Measurements from ENCODE around the gene SPOCK1.

The SPOCK1 gene

GRCh38 chr5:137329586-137330296, 169.4 kb downstream of the SPOCK1 start:
- H3K27ac ChIP-seq (ENCODE audit: low read depth, low read length): no peak overlapping the region
- H3K4me1 ChIP-seq (ENCODE audit: control insufficient read depth in 5 of 5, insufficient read depth in 5 of 5, low read length in 5 of 5): no peaks in the 10 kb centered on the region
- H3K9ac ChIP-seq (ENCODE audit: low read length in 5 of 5): no peak overlapping the region
- H3K36me3 ChIP-seq (ENCODE audit: control insufficient read depth in 5 of 5, insufficient read depth in 5 of 5, low read length in 5 of 5): no peaks in the 10 kb centered on the region
- no peak overlapping the region for H3K4me3 ChIP-seq (ENCODE audit: low read depth in 1 of 5, low read length in 5 of 5)
- no peaks in the 10 kb centered on the region for H3K9me3 ChIP-seq (ENCODE audit: control insufficient read depth in 5 of 5, low read length in 5 of 5)
- no peaks in the 10 kb centered on the region for H3K27me3 ChIP-seq (ENCODE audit: control insufficient read depth in 5 of 5, insufficient read depth in 4 of 5, low read length in 5 of 5)

GRCh38 chr5:137328991-137329390, 170.1 kb downstream of the SPOCK1 start:
- H3K27me3 ChIP-seq (ENCODE audit: control insufficient read depth in 5 of 5, insufficient read depth in 4 of 5, low read length in 5 of 5): no peaks in the 10 kb centered on the region
- no peak overlapping the region for H3K27ac ChIP-seq (ENCODE audit: low read depth, low read length)
- H3K4me1 ChIP-seq (ENCODE audit: control insufficient read depth in 5 of 5, insufficient read depth in 5 of 5, low read length in 5 of 5): no peaks in the 10 kb centered on the region
- no peak overlapping the region for H3K9ac ChIP-seq (ENCODE audit: low read length in 5 of 5)
- H3K9me3 ChIP-seq (ENCODE audit: control insufficient read depth in 5 of 5, low read length in 5 of 5): no peaks in the 10 kb centered on the region
- no peak overlapping the region for H3K4me3 ChIP-seq (ENCODE audit: low read depth in 1 of 5, low read length in 5 of 5)
- no peaks in the 10 kb centered on the region for H3K36me3 ChIP-seq (ENCODE audit: control insufficient read depth in 5 of 5, insufficient read depth in 5 of 5, low read length in 5 of 5)

- no peaks in the 10 kb centered on the region for H3K4me1 ChIP-seq (ENCODE audit: control insufficient read depth in 5 of 5, insufficient read depth in 5 of 5, low read length in 5 of 5)
- no peaks in the 10 kb centered on the region for H3K36me3 ChIP-seq (ENCODE audit: control insufficient read depth in 5 of 5, insufficient read depth in 5 of 5, low read length in 5 of 5)
- H3K27me3 ChIP-seq (ENCODE audit: control insufficient read depth in 5 of 5, insufficient read depth in 4 of 5, low read length in 5 of 5): no peaks in the 10 kb centered on the region
- H3K27ac ChIP-seq (ENCODE audit: low read depth, low read length): no peak overlapping the region
- H3K9me3 ChIP-seq (ENCODE audit: control insufficient read depth in 5 of 5, low read length in 5 of 5): no peaks in the 10 kb centered on the region
- H3K9ac ChIP-seq (ENCODE audit: low read length in 5 of 5): no peak overlapping the region
- no peak overlapping the region for H3K4me3 ChIP-seq (ENCODE audit: low read depth in 1 of 5, low read length in 5 of 5)
Measured at GRCh38 chr5:137328463-137328862, 170.7 kb downstream of the SPOCK1 start.

- Histone ChIP-seq H3K4me1 (ENCODE audit: control insufficient read depth in 5 of 5, insufficient read depth in 5 of 5, low read length in 5 of 5) (no peaks in the 10 kb centered on the region), H3K27ac (ENCODE audit: low read depth, low read length) (no peak overlapping the region), H3K27me3 (ENCODE audit: control insufficient read depth in 5 of 5, insufficient read depth in 4 of 5, low read length in 5 of 5) (no peaks in the 10 kb centered on the region), H3K36me3 (ENCODE audit: control insufficient read depth in 5 of 5, insufficient read depth in 5 of 5, low read length in 5 of 5) (no peaks in the 10 kb centered on the region), H3K4me3 (ENCODE audit: low read depth in 1 of 5, low read length in 5 of 5) (no peak overlapping the region), H3K9ac (ENCODE audit: low read length in 5 of 5) (no peak overlapping the region), H3K9me3 (ENCODE audit: control insufficient read depth in 5 of 5, low read length in 5 of 5) (no peaks in the 10 kb centered on the region)
Measured at GRCh38 chr5:137325721-137326120, 173.4 kb downstream of the SPOCK1 start.

GRCh38 chr5:137320056-137321045, 178.8 kb downstream of the SPOCK1 start:
- Histone ChIP-seq H3K36me3 (ENCODE audit: control insufficient read depth in 5 of 5, insufficient read depth in 5 of 5, low read length in 5 of 5) (no peaks in the 10 kb centered on the region), H3K9ac (ENCODE audit: low read length in 5 of 5) (no peak overlapping the region), H3K27me3 (ENCODE audit: control insufficient read depth in 5 of 5, insufficient read depth in 4 of 5, low read length in 5 of 5) (peaks cover 0 to 4% (median 3%) of the 10 kb centered on the region in 5 donors), H3K27ac (ENCODE audit: low read depth, low read length) (no peak overlapping the region), H3K4me1 (ENCODE audit: control insufficient read depth in 5 of 5, insufficient read depth in 5 of 5, low read length in 5 of 5) (peaks cover 0 to 4% (median 2%) of the 10 kb centered on the region in 5 donors), H3K9me3 (ENCODE audit: control insufficient read depth in 5 of 5, low read length in 5 of 5) (no peaks in the 10 kb centered on the region), H3K4me3 (ENCODE audit: low read depth in 1 of 5, low read length in 5 of 5) (no peak overlapping the region)

- Histone ChIP-seq H3K9ac (ENCODE audit: low read length in 5 of 5) (no peak overlapping the region), H3K27ac (ENCODE audit: low read depth, low read length) (no peak overlapping the region), H3K36me3 (ENCODE audit: control insufficient read depth in 5 of 5, insufficient read depth in 5 of 5, low read length in 5 of 5) (no peaks in the 10 kb centered on the region), H3K4me1 (ENCODE audit: control insufficient read depth in 5 of 5, insufficient read depth in 5 of 5, low read length in 5 of 5) (peaks cover 0 to 5% (median 2%) of the 10 kb centered on the region in 5 donors), H3K9me3 (ENCODE audit: control insufficient read depth in 5 of 5, low read length in 5 of 5) (no peaks in the 10 kb centered on the region), H3K27me3 (ENCODE audit: control insufficient read depth in 5 of 5, insufficient read depth in 4 of 5, low read length in 5 of 5) (peaks cover 0 to 5% (median 4%) of the 10 kb centered on the region in 5 donors), H3K4me3 (ENCODE audit: low read depth in 1 of 5, low read length in 5 of 5) (no peak overlapping the region)
Measured at GRCh38 chr5:137318027-137318426, 181.1 kb downstream of the SPOCK1 start.

- H3K27me3 ChIP-seq (ENCODE audit: control insufficient read depth in 5 of 5, insufficient read depth in 4 of 5, low read length in 5 of 5): peaks cover 0 to 5% (median 4%) of the 10 kb centered on the region in 5 donors
- no peak overlapping the region for H3K4me3 ChIP-seq (ENCODE audit: low read depth in 1 of 5, low read length in 5 of 5)
- no peak overlapping the region for H3K9ac ChIP-seq (ENCODE audit: low read length in 5 of 5)
- H3K9me3 ChIP-seq (ENCODE audit: control insufficient read depth in 5 of 5, low read length in 5 of 5): no peaks in the 10 kb centered on the region
- peaks cover 0 to 5% (median 2%) of the 10 kb centered on the region in 5 donors for H3K4me1 ChIP-seq (ENCODE audit: control insufficient read depth in 5 of 5, insufficient read depth in 5 of 5, low read length in 5 of 5)
- H3K36me3 ChIP-seq (ENCODE audit: control insufficient read depth in 5 of 5, insufficient read depth in 5 of 5, low read length in 5 of 5): no peaks in the 10 kb centered on the region
- no peak overlapping the region for H3K27ac ChIP-seq (ENCODE audit: low read depth, low read length)
Measured at GRCh38 chr5:137316346-137316736, 182.8 kb downstream of the SPOCK1 start.

DNA sequence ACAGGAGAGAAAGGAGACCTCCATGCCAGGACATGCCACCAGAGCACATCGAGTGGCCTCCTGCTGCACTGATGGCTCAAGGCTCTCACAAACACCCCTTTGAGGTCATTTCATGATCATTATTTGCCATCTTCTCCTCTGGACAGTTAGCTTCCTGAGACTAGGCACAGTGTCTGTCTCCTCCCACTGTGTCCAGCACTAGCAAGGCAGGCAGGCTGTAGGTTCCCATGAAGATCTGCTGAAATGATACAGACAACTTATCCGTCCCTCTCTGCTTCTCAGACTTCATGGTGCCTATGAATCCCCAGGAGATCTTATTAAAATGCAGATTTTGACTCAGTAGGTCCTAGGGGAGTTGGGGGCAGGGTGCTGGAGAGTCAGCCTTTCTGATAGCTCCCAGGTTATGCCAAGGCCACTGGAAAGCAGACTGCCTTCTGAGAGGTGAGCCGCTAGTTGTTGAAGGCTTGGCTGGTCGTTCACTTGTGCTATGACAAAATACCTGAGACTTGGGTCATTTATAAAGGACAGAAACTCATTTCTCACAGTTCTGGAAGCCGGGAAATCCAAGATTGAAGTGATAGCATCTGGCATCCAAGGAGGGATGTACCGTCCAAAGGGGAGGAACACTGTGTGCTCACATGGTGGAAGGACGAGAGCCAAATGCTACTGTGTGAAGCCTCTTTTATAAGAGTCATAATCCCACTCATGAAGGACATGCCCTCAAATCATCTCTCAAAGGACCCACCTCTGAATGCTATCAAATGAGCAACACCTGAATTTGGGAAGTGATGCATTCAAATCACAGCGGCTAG, 183.4 kb downstream of the SPOCK1 start:
- no peak overlapping the region for H3K9ac ChIP-seq (ENCODE audit: low read length in 5 of 5)
- H3K4me3 ChIP-seq (ENCODE audit: low read depth in 1 of 5, low read length in 5 of 5): no peak overlapping the region
- peaks cover 0 to 5% (median 4%) of the 10 kb centered on the region in 5 donors for H3K27me3 ChIP-seq (ENCODE audit: control insufficient read depth in 5 of 5, insufficient read depth in 4 of 5, low read length in 5 of 5)
- H3K27ac ChIP-seq (ENCODE audit: low read depth, low read length): no peak overlapping the region
- H3K36me3 ChIP-seq (ENCODE audit: control insufficient read depth in 5 of 5, insufficient read depth in 5 of 5, low read length in 5 of 5): no peaks in the 10 kb centered on the region
- H3K9me3 ChIP-seq (ENCODE audit: control insufficient read depth in 5 of 5, low read length in 5 of 5): no peaks in the 10 kb centered on the region
- peaks cover 0 to 5% (median 2%) of the 10 kb centered on the region in 5 donors for H3K4me1 ChIP-seq (ENCODE audit: control insufficient read depth in 5 of 5, insufficient read depth in 5 of 5, low read length in 5 of 5)

DNA sequence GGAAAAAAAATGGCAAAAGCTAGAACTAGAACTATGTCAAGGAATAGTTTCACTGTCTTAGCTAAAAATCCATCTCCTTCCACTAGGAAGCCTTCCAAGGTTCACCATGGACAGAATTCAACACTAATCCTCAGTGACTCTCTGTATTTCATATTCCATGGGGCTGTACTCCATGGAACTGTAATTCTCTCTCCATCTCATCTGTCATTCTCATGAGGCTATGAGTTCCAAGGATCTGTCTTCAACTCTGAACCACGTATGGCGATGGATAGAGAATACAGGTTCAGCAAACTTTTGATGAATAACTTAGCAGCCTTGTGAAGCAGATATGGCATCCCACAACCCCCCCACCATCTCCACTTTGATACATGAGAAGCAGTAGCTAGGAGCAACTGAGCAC, 184.0 kb downstream of the SPOCK1 start:
- Histone ChIP-seq H3K27me3 (ENCODE audit: control insufficient read depth in 5 of 5, insufficient read depth in 4 of 5, low read length in 5 of 5) (peaks cover 0 to 5% (median 3%) of the 10 kb centered on the region in 5 donors), H3K9ac (ENCODE audit: low read length in 5 of 5) (no peak overlapping the region), H3K36me3 (ENCODE audit: control insufficient read depth in 5 of 5, insufficient read depth in 5 of 5, low read length in 5 of 5) (no peaks in the 10 kb centered on the region), H3K27ac (ENCODE audit: low read depth, low read length) (no peak overlapping the region), H3K4me1 (ENCODE audit: control insufficient read depth in 5 of 5, insufficient read depth in 5 of 5, low read length in 5 of 5) (peaks cover 0 to 5% (median under 1%) of the 10 kb centered on the region in 5 donors), H3K4me3 (ENCODE audit: low read depth in 1 of 5, low read length in 5 of 5) (no peak overlapping the region), H3K9me3 (ENCODE audit: control insufficient read depth in 5 of 5, low read length in 5 of 5) (no peaks in the 10 kb centered on the region)
